ENCODE results near the gene GCNT1.

Gene GCNT1

GRCh38 chr9:76458903-76459693, at the start of gene GCNT1:
Gene GCNT1 (plus strand): TSS chr9:76459182. CDS start chr9:76502382, 43,200 bp downstream.
- TF ChIP-seq Cebpa-rat (IDR thresholded peaks at IDR 0.05), result no peak
- Histone ChIP-seq H3K4me2 (peak within 1 kb of the TSS; percentile 95), H3K27ac (peak within 1 kb of the TSS; percentile 57; the same call in 1 of the 2 replicates)

GRCh38 chr9:76412638-76413037, 46.3 kb upstream of the GCNT1 start:
- Histone ChIP-seq H4K20me1 (no peaks in the 10 kb centered on the region), H3K9me3 (peaks cover 27% of the 10 kb centered on the region)
- TF ChIP-seq Cebpa-rat (IDR thresholded peaks at IDR 0.05), result no peak

More at GRCh38 chr9:76458903-76459693, at the start of gene GCNT1:
- H3K4me1 ChIP-seq, result peaks cover 59% of the 10 kb centered on the region
- no peaks in the 10 kb centered on the region for H3K36me3 ChIP-seq
- H3K9ac ChIP-seq, result peak within 1 kb of the TSS; percentile 73
- peak within 1 kb of the TSS; percentile 85 for H3K4me3 ChIP-seq
- peaks cover 28% of the 10 kb centered on the region for H4K20me1 ChIP-seq
- H3K9me3 ChIP-seq, result no peaks in the 10 kb centered on the region
- H3K27me3 ChIP-seq, result peaks cover 5% of the 10 kb centered on the region; the same call in 1 of the 2 replicates

GRCh38 chr9:76413658-76414057, 45.3 kb upstream of the GCNT1 start:
- peaks cover 17% of the 10 kb centered on the region for H3K4me1 ChIP-seq
- H3K27ac ChIP-seq, result no peak overlapping the region
- no peaks in the 10 kb centered on the region for H3K27me3 ChIP-seq
- H3K4me3 ChIP-seq, result no peak overlapping the region
- H3K9ac ChIP-seq, result no peak overlapping the region
- peaks cover 27% of the 10 kb centered on the region for H3K9me3 ChIP-seq
- no peaks in the 10 kb centered on the region for H4K20me1 ChIP-seq
- no peak for TF ChIP-seq Cebpa-rat (IDR thresholded peaks at IDR 0.05)
- H3K4me2 ChIP-seq, result no peak overlapping the region
- no peaks in the 10 kb centered on the region for H3K36me3 ChIP-seq

More at GRCh38 chr9:76412638-76413037, 46.3 kb upstream of the GCNT1 start:
- H3K36me3 ChIP-seq, result no peaks in the 10 kb centered on the region
- H3K27me3 ChIP-seq, result no peaks in the 10 kb centered on the region
- no peak overlapping the region for H3K9ac ChIP-seq
- H3K4me1 ChIP-seq, result peaks cover 21% of the 10 kb centered on the region
- H3K4me2 ChIP-seq, result no peak overlapping the region; the same call in 1 of the 2 replicates
- no peak overlapping the region for H3K27ac ChIP-seq
- no peak overlapping the region for H3K4me3 ChIP-seq

GRCh38 chr9:76414661-76415060, 44.3 kb upstream of the GCNT1 start:
- TF ChIP-seq Cebpa-rat (IDR thresholded peaks at IDR 0.05), result no peak
- Histone ChIP-seq H3K9me3 (peaks cover 27% of the 10 kb centered on the region), H3K27me3 (no peaks in the 10 kb centered on the region), H3K27ac (no peak overlapping the region), H4K20me1 (no peaks in the 10 kb centered on the region), H3K4me2 (no peak overlapping the region), H3K9ac (no peak overlapping the region), H3K4me3 (no peak overlapping the region), H3K4me1 (peaks cover 9% of the 10 kb centered on the region; the same call in 1 of the 2 replicates), H3K36me3 (no peaks in the 10 kb centered on the region)

- H3K4me1 ChIP-seq, result peaks cover 9% of the 10 kb centered on the region; the same call in 1 of the 2 replicates
- no peak overlapping the region for H3K9ac ChIP-seq
- peaks cover 27% of the 10 kb centered on the region for H3K9me3 ChIP-seq
- H4K20me1 ChIP-seq, result no peaks in the 10 kb centered on the region
- no peak for TF ChIP-seq Cebpa-rat (IDR thresholded peaks at IDR 0.05)
- no peaks in the 10 kb centered on the region for H3K36me3 ChIP-seq
- H3K27ac ChIP-seq, result no peak overlapping the region
- no peak overlapping the region for H3K4me2 ChIP-seq
- H3K27me3 ChIP-seq, result no peaks in the 10 kb centered on the region
- H3K4me3 ChIP-seq, result no peak overlapping the region
Measured at GRCh38 chr9:76415154-76415553, 43.8 kb upstream of the GCNT1 start.

- Histone ChIP-seq H3K4me2 (no peak overlapping the region), H3K36me3 (no peaks in the 10 kb centered on the region), H3K4me3 (no peak overlapping the region), H4K20me1 (no peaks in the 10 kb centered on the region), H3K9me3 (peaks cover 27% of the 10 kb centered on the region), H3K27me3 (no peaks in the 10 kb centered on the region), H3K4me1 (peaks cover 9% of the 10 kb centered on the region; the same call in 1 of the 2 replicates), H3K9ac (no peak overlapping the region), H3K27ac (no peak overlapping the region)
- TF ChIP-seq Cebpa-rat (IDR thresholded peaks at IDR 0.05), result no peak
Measured at GRCh38 chr9:76415731-76416130, 43.3 kb upstream of the GCNT1 start.

- Histone ChIP-seq H3K27ac (no peak overlapping the region), H3K36me3 (no peaks in the 10 kb centered on the region), H3K27me3 (no peaks in the 10 kb centered on the region), H3K9me3 (peaks cover 27% of the 10 kb centered on the region), H3K4me1 (peaks cover 9% of the 10 kb centered on the region; the same call in 1 of the 2 replicates), H3K4me2 (no peak overlapping the region), H3K4me3 (no peak overlapping the region), H3K9ac (no peak overlapping the region), H4K20me1 (no peaks in the 10 kb centered on the region)
- TF ChIP-seq Cebpa-rat (IDR thresholded peaks at IDR 0.05), result no peak
Measured at GRCh38 chr9:76417394-76417793, 41.6 kb upstream of the GCNT1 start.

GRCh38 chr9:76419782-76420380, 39.1 kb upstream of the GCNT1 start:
- Histone ChIP-seq H3K4me1 (0 out of 2 replicates have a peak, but pooled peaks cover 2% of the 10 kb centered on the region), H3K27me3 (no peaks in the 10 kb centered on the region), H4K20me1 (no peaks in the 10 kb centered on the region), H3K9me3 (peaks cover 3% of the 10 kb centered on the region), H3K27ac (no peak overlapping the region), H3K9ac (no peak overlapping the region), H3K4me2 (no peak overlapping the region), H3K4me3 (no peak overlapping the region), H3K36me3 (no peaks in the 10 kb centered on the region)
- no peak for TF ChIP-seq Cebpa-rat (IDR thresholded peaks at IDR 0.05)

GRCh38 chr9:76423216-76424177, 35.5 kb upstream of the GCNT1 start:
- Histone ChIP-seq H3K4me1 (no peaks in the 10 kb centered on the region), H4K20me1 (no peaks in the 10 kb centered on the region), H3K27ac (no peak overlapping the region), H3K9me3 (no peaks in the 10 kb centered on the region), H3K9ac (no peak overlapping the region), H3K36me3 (no peaks in the 10 kb centered on the region), H3K4me2 (no peak overlapping the region), H3K4me3 (no peak overlapping the region), H3K27me3 (no peaks in the 10 kb centered on the region)
- TF ChIP-seq Cebpa-rat (IDR thresholded peaks at IDR 0.05), result no peak

Data from BLaER1 (cell line).